HT1080 (cell line): ENCODE results near the gene TYRO3. TPM values are rescaled to one million over a fixed set of nuclear protein-coding genes. Genes with fewer than 3 reads are reported as not detected.

ENCODE experiments used
- DNase-seq: peaks from one replicate; pipeline ENCODE4 v3.0.0-alpha.2; 2015; ENCODE audit warnings: low read depth
- polyA plus RNA-seq, 2 experiments: library from polyadenylated mRNA; depleted of rRNA; stranded (reverse); fragments of >200 nt; gene quantifications; 2 replicates each; pipeline ENCODE4 v1.2.3, GENCODE V29; 2015
- total RNA-seq: library from RNA; depleted of rRNA; stranded (reverse); fragments of >200 nt; shearing (Covaris generic); gene quantifications from 2 replicates; pipeline ENCODE4 v1.2.3, GENCODE V29; 2014; rRNA removed

The TYRO3 gene
- total RNA-seq = 32.4 and 49.7 TPM in 2 replicates
- 16.4 and 18.0 TPM in 2 replicates for polyA plus RNA-seq (2015; cell fraction: cytosol; rRNA removed)
- polyA plus RNA-seq (2015; cell fraction: nucleus; rRNA removed) = 15.9 and 17.1 TPM in 2 replicates

GRCh38 chr15:41558400-41559238 is at the start of gene TYRO3:
TSS of gene TYRO3 (plus strand) at chr15:41559212. CDS start at chr15:41559258, 46 bp downstream.
- peak; percentile 37 for DNase-seq

GRCh38 chr15:41510728-41511127 is 48.3 kb upstream of the TYRO3 start:
- no peak for DNase-seq

- DNase-seq = no peak
Observed at GRCh38 chr15:41511331-41511898, 47.6 kb upstream of the TYRO3 start.

- no peak for DNase-seq
Observed at GRCh38 chr15:41511899-41512369, 47.1 kb upstream of the TYRO3 start.

GRCh38 chr15:41512512-41512939 is 46.5 kb upstream of the TYRO3 start:
- DNase-seq = no peak

GRCh38 chr15:41512940-41513505 is 46.0 kb upstream of the TYRO3 start:
- DNase-seq = no peak

- no peak for DNase-seq
Observed at GRCh38 chr15:41513506-41514227, 45.3 kb upstream of the TYRO3 start, which contains the start of gene LTK. TSS of gene LTK (minus strand) at chr15:41513827. CDS start at chr15:41513709, 118 bp downstream.

- no peak for DNase-seq
Observed at GRCh38 chr15:41517895-41518449, 41.0 kb upstream of the TYRO3 start.

GRCh38 chr15:41520636-41521035 is 38.4 kb upstream of the TYRO3 start:
- DNase-seq = no peak

- no peak for DNase-seq
Observed at GRCh38 chr15:41521614-41522013, 37.4 kb upstream of the TYRO3 start.

GRCh38 chr15:41523097-41523496 is 35.9 kb upstream of the TYRO3 start:
- no peak for DNase-seq

- no peak for DNase-seq
Observed at GRCh38 chr15:41530363-41530956, 28.6 kb upstream of the TYRO3 start.

- no peak for DNase-seq
Observed at GRCh38 chr15:41535544-41535943, 23.5 kb upstream of the TYRO3 start.

- peak; percentile 42 for DNase-seq
Observed at GRCh38 chr15:41536866-41537265, 22.1 kb upstream of the TYRO3 start.

- DNase-seq = no peak
Observed at GRCh38 chr15:41543521-41543870, 15.5 kb upstream of the TYRO3 start.

- no peak for DNase-seq
Observed at GRCh38 chr15:41544650-41545015, 14.4 kb upstream of the TYRO3 start.

- no peak for DNase-seq
Observed at GRCh38 chr15:41545218-41545617, 13.8 kb upstream of the TYRO3 start.

- peak; percentile 78 for DNase-seq
Observed at GRCh38 chr15:41546851-41547786, 11.9 kb upstream of the TYRO3 start.

- DNase-seq = no peak
Observed at GRCh38 chr15:41550066-41550775, 8.8 kb upstream of the TYRO3 start.
